HCT116 (cell line): ENCODE data around the gene NOS1.

Experiments used
- CTCF ChIP-seq, 3 experiments: fragments of 200-600 bp in 1 of 3; sonication (generic) in 1 of 3; IDR thresholded peaks in 2 of 3; conservative IDR thresholded peaks in 1 of 3; 2 replicates each; pipeline ENCODE4 v1.5.1; 2012 to 2017; ENCODE audit warnings: low read depth in 2 of 3, low read length in 2 of 3, antibody characterized with exemption in 1 of 3, borderline replicate concordance in 1 of 3, control low read depth in 1 of 3, mild to moderate bottlenecking in 1 of 3, mixed read lengths in 1 of 3, mixed run types in 1 of 3, moderate library complexity in 1 of 3; ENCODE audit not compliant: insufficient read depth in 1 of 3
- EZH2phosphoT487 ChIP-seq: fragments of 200-600 bp; IDR thresholded peaks from 2 replicates; pipeline ENCODE4 v1.6.1; 2018; ENCODE audit warnings: antibody characterized with exemption, borderline replicate concordance
- MAX ChIP-seq: IDR thresholded peaks from 2 replicates; pipeline ENCODE4 v1.6.1; 2012
- REST ChIP-seq: IDR thresholded peaks from 2 replicates; pipeline ENCODE4 v1.6.1; 2012; ENCODE audit warnings: low read depth
- TCF7L2 ChIP-seq: IDR thresholded peaks from 2 replicates; pipeline ENCODE4 v1.7.0; 2011; ENCODE audit warnings: borderline replicate concordance, inconsistent platforms; ENCODE audit not compliant: insufficient read depth, insufficient read length; ENCODE audit errors: extremely low read depth

GRCh38 chr12:117167769-117168168, 193.7 kb downstream of the NOS1 start:
- TF ChIP-seq REST (no peak), CTCF (IDR thresholded peaks at IDR 0.05 in 2 of 3, conservative IDR thresholded peaks at IDR 0.05 in 1 of 3; ENCODE audit: borderline replicate concordance in 1 of 3, insufficient read depth in 1 of 3, low read depth in 2 of 3, low read length in 2 of 3) (no peak), EZH2phosphoT487 (no peak), TCF7L2 (no peak), MAX (no peak)
